Suprapubic skin (tissue), 3 donors: ENCODE measurements around the gene UACA.

Source experiments
- CTCF ChIP-seq, 2 donors: fragments of 200-600 bp in 1 of 2; fragments of 450-650 bp in 1 of 2; sonication (generic) in 1 of 2; IDR thresholded peaks; one replicate each; pipeline ENCODE4 v1.5.1; 2016 to 2019; ENCODE audit warnings: antibody characterized with exemption in 2 of 2, mild to moderate bottlenecking in 1 of 2, moderate library complexity in 1 of 2
- EP300 ChIP-seq: sonication (generic); formaldehyde crosslinking; IDR thresholded peaks from one replicate; pipeline ENCODE4 v1.6.1; 2017; ENCODE audit warnings: antibody characterized with exemption

GRCh38 chr15:70664494-70664893 is 98.9 kb downstream of the UACA start:
- TF ChIP-seq CTCF (IDR thresholded peaks at IDR 0.05) (no peak), EP300 (no peak)
